Panc1 (cell line): ENCODE results near the gene BCR. TPM values are rescaled to one million over a fixed set of nuclear protein-coding genes. Genes with fewer than 3 reads are reported as not detected.

Experiments
- ATAC-seq: fragments of 200-7000 bp; cut with Tn5 transposase; 2 replicates; pipeline ENCODE4 v1.9.1; 2020; ENCODE audit warnings: mild to moderate bottlenecking, moderate library complexity
- BruUV-seq: library from RNA; stranded (reverse); fragments of 400-500 nt; replicated peaks from 2 replicates; lab custom pipeline; 2021; lab: Mats Ljungman, UMichigan
- CTCF ChIA-PET: fragments of 300-600 bp; sonication (Branson Sonifier 250); formaldehyde crosslinking; loops from one replicate; lab custom pipeline; 2022; ENCODE audit warnings: antibody characterized with exemption; lab: Charles Lee
- POLR2A ChIA-PET: fragments of 300-600 bp; sonication (Branson Sonifier 250); formaldehyde crosslinking; loops from one replicate; lab custom pipeline; 2022; ENCODE audit warnings: antibody characterized with exemption; lab: Charles Lee
- DNase-seq: peaks from one replicate; pipeline ENCODE4 v3.0.0-alpha.2; 2010; ENCODE audit warnings: low read depth, low spot score
- H3K27ac ChIP-seq: 2 replicates; pipeline ENCODE4 v1.5.1; 2011; ENCODE audit warnings: mild to moderate bottlenecking, low read length, inconsistent platforms
- H3K27me3 ChIP-seq: fragments of 200-500 bp; sonication (Bioruptor generic); 2 replicates; pipeline ENCODE4 v1.6.0; 2014; ENCODE audit warnings: low read length, inconsistent platforms; ENCODE audit not compliant: control insufficient read depth, insufficient read depth
- H3K36me3 ChIP-seq: fragments of 200-500 bp; sonication (Bioruptor generic); 2 replicates; pipeline ENCODE4 v1.5.1; 2014; ENCODE audit warnings: inconsistent platforms, mild to moderate bottlenecking, low read length, moderate library complexity; ENCODE audit not compliant: control insufficient read depth, insufficient read depth
- H3K4me1 ChIP-seq: 2 replicates; pipeline ENCODE4 v1.5.1; 2011; ENCODE audit warnings: inconsistent platforms, mild to moderate bottlenecking, low read length, moderate library complexity; ENCODE audit not compliant: control insufficient read depth, insufficient read depth
- H3K4me3 ChIP-seq, 2 experiments: 2 replicates each; pipeline ENCODE4 v1.5.1; 2011 to 2012; ENCODE audit warnings: low read depth in 2 of 2, low read length in 2 of 2, mild to moderate bottlenecking in 2 of 2, inconsistent platforms in 1 of 2, moderate library complexity in 1 of 2
- H3K9me3 ChIP-seq: fragments of 200-500 bp; sonication (Bioruptor generic); 2 replicates; pipeline ENCODE4 v1.5.1; 2014; ENCODE audit warnings: low read depth, mild to moderate bottlenecking, inconsistent platforms, low read length, moderate library complexity; ENCODE audit not compliant: control insufficient read depth, insufficient read depth
- POLR2AphosphoS5 ChIP-seq: IDR thresholded peaks from 2 replicates; pipeline ENCODE4 v1.6.1; 2012; ENCODE audit warnings: mild to moderate bottlenecking, low read depth, low read length, moderate library complexity
- SIN3A ChIP-seq: IDR thresholded peaks from 2 replicates; pipeline ENCODE4 v1.6.1; 2012; ENCODE audit warnings: low read depth, mild to moderate bottlenecking, low read length, moderate library complexity, borderline replicate concordance; ENCODE audit not compliant: insufficient read depth
- TCF7L2 ChIP-seq: IDR thresholded peaks from 2 replicates; pipeline ENCODE4 v1.6.1; 2011; ENCODE audit warnings: mild to moderate bottlenecking, low read depth, low read length, inconsistent platforms
- in situ Hi-C: cut with HindIII; loops from 2 replicates; pipeline ENCODE4 v1.10.0; 2016; ENCODE audit warnings: low sequenced_read_pairs, low pct_unique_long_range_greater_than_20kb
- intact Hi-C: fragments of 100-400 bp; cut with micrococcal nuclease; formaldehyde crosslinking; loops from one replicate; pipeline ENCODE4 v1.10.0; 2022; ENCODE audit not compliant: unreplicated experiment
- total RNA-seq: library from RNA; stranded (reverse); gene quantifications from one replicate; pipeline ENCODE4 v1.2.1, GENCODE V29; 2021; ENCODE audit not compliant: unreplicated experiment
- TF ChIP-seq, protein P1 (sequence below), 2 experiments: IDR thresholded peaks; 2 replicates each; pipeline ENCODE4 v1.6.1; 2011 to 2012; ENCODE audit warnings: low read depth in 2 of 2, control low read depth in 1 of 2, low read length in 1 of 2, mild to moderate bottlenecking in 1 of 2, moderate library complexity in 1 of 2; ENCODE audit not compliant: insufficient read depth in 1 of 2
- TF ChIP-seq, protein P2 (sequence below): fragments of 450-650 bp; IDR thresholded peaks from 2 replicates; pipeline ENCODE4 v1.5.1; 2017; ENCODE audit warnings: mild to moderate bottlenecking

Gene BCR
- total RNA-seq, 1 experiment from 2014 or later, result 32.1 TPM

DNA sequence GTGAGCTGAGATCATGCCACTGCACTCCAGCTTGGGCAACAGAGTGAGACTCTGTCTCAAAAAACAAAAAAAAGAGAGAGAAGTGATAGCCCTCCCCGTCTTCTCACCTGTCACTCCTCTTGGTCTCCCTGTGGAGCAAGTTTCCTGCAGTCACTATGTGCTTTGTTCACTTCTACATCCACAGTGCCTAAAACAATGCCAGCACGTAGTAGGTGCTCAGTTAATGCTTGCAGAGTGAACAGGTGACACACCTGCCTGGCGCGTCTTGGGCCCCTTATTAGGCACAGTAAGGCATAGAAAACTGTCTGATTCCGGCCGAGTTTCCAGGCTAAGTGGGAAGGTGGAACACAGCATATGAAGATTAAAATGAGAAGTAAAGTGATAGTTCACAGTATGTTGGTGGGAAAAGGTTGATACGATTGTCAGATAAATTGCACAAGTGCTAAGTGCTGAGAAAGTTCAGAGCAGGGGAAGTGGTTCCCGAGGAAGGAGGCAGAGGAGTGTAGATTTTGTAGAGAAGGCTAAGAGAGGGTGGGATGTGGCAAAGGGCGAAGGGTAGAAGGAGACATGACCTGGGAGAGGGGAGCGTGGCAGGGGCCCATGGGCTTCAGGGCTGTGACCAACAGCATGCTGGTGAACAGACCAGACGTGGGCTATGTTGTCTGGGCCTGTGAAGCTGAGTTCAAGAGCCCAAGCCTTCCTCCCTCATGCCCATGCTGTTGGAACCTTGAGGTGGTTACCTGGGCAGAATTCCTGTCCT lies 41.9 kb downstream of the BCR start:
- Histone ChIP-seq H3K4me1 (no peaks in the 10 kb centered on the region; the same call in none of the 2 replicates), H3K27me3 (no peaks in the 10 kb centered on the region), H3K27ac (no peak overlapping the region), H3K9me3 (no peaks in the 10 kb centered on the region), H3K36me3 (no peaks in the 10 kb centered on the region), H3K4me3 (no peak overlapping the region)
- ATAC-seq (no peak), DNase-seq (no peak)
- ChIA-PET POLR2A (interaction anchor here (0.6 kb wide), 1 partner anchor 84 kb away, joined by 3 read pairs; no protein-coding TSS in a partner anchor), CTCF (no interaction called here)
- BruUV-seq, result no TSS peak
- TF ChIP-seq SIN3A, result no peak
- TF ChIP-seq, protein P1, sequence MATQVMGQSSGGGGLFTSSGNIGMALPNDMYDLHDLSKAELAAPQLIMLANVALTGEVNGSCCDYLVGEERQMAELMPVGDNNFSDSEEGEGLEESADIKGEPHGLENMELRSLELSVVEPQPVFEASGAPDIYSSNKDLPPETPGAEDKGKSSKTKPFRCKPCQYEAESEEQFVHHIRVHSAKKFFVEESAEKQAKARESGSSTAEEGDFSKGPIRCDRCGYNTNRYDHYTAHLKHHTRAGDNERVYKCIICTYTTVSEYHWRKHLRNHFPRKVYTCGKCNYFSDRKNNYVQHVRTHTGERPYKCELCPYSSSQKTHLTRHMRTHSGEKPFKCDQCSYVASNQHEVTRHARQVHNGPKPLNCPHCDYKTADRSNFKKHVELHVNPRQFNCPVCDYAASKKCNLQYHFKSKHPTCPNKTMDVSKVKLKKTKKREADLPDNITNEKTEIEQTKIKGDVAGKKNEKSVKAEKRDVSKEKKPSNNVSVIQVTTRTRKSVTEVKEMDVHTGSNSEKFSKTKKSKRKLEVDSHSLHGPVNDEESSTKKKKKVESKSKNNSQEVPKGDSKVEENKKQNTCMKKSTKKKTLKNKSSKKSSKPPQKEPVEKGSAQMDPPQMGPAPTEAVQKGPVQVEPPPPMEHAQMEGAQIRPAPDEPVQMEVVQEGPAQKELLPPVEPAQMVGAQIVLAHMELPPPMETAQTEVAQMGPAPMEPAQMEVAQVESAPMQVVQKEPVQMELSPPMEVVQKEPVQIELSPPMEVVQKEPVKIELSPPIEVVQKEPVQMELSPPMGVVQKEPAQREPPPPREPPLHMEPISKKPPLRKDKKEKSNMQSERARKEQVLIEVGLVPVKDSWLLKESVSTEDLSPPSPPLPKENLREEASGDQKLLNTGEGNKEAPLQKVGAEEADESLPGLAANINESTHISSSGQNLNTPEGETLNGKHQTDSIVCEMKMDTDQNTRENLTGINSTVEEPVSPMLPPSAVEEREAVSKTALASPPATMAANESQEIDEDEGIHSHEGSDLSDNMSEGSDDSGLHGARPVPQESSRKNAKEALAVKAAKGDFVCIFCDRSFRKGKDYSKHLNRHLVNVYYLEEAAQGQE (IDR thresholded peaks at IDR 0.05; ENCODE audit: insufficient read depth in 1 of 2, low read depth in 2 of 2, low read length in 1 of 2), result no peak
- TF ChIP-seq TCF7L2, result no peak
- TF ChIP-seq, protein P2, sequence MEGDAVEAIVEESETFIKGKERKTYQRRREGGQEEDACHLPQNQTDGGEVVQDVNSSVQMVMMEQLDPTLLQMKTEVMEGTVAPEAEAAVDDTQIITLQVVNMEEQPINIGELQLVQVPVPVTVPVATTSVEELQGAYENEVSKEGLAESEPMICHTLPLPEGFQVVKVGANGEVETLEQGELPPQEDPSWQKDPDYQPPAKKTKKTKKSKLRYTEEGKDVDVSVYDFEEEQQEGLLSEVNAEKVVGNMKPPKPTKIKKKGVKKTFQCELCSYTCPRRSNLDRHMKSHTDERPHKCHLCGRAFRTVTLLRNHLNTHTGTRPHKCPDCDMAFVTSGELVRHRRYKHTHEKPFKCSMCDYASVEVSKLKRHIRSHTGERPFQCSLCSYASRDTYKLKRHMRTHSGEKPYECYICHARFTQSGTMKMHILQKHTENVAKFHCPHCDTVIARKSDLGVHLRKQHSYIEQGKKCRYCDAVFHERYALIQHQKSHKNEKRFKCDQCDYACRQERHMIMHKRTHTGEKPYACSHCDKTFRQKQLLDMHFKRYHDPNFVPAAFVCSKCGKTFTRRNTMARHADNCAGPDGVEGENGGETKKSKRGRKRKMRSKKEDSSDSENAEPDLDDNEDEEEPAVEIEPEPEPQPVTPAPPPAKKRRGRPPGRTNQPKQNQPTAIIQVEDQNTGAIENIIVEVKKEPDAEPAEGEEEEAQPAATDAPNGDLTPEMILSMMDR, result no peak
- TF ChIP-seq POLR2AphosphoS5, result no peak
- in situ Hi-C loops, result no loop called here
- intact Hi-C loops, result no loop called here

DNA sequence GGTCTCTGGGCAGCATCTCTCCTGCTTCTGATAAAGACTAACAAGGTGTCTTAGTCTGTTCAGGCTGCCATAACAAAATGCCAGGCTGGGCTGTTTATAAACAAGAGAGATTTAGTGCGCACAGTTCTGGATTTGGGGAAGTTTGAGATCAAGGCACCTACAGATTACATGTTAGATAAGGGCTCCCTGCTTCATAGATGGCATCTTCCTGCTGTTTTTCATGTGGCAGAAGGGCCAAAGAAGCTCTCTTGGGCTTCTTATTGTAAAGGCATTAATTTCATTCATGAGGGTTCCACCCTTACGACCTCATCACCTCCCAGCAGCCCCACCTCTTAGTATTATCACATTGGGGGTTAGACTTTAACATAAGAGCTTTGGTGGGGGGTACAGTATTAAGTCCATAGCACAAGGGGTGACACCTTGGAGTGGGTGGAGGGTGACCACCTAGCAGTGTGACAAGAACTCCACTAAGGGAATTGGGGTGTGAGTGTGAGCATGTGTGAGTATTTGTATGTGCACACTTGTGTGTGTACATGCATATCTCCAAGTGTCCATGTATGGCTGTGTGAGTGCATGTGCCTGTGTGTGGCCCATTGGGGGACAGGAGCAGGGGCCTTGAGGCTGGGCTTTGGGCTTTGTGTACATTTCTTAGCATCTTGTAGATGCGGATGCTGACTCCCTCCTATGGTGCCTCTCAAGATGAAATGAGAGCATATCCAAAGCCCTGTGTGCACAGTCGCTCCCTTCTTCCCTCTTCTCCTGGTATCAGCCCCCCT lies 42.7 kb downstream of the BCR start:
- ChIA-PET POLR2A (no interaction called here), CTCF (no interaction called here)
- Histone ChIP-seq H3K9me3 (no peaks in the 10 kb centered on the region), H3K27ac (no peak overlapping the region), H3K36me3 (no peaks in the 10 kb centered on the region), H3K4me3 (no peak overlapping the region), H3K27me3 (no peaks in the 10 kb centered on the region), H3K4me1 (no peaks in the 10 kb centered on the region; the same call in none of the 2 replicates)
- TF ChIP-seq, protein P2, result no peak
- no peak for TF ChIP-seq TCF7L2
- TF ChIP-seq, protein P1 (IDR thresholded peaks at IDR 0.05; ENCODE audit: insufficient read depth in 1 of 2, low read depth in 2 of 2, low read length in 1 of 2), result no peak
- TF ChIP-seq SIN3A, result no peak
- no peak for TF ChIP-seq POLR2AphosphoS5
- DNase-seq (no peak), ATAC-seq (no peak)
- in situ Hi-C loops (no loop called here), intact Hi-C loops (no loop called here)
- no TSS peak for BruUV-seq
